Heart right ventricle (tissue), 16 donors: ENCODE measurements around the gene NACC2. TPM values are rescaled to one million over a fixed set of nuclear protein-coding genes. Genes with fewer than 3 reads are reported as not detected.
A peak's percentile ranks its signal among the peaks of the same experiment; 100 is the strongest.

Source experiments
- ATAC-seq, 8 donors: fragments of 200-7000 bp; cut with Tn5 transposase; one replicate each; pipeline ENCODE4 v1.9.1; 2020; ENCODE audit warnings: mild to moderate bottlenecking in 8 of 8, moderate library complexity in 8 of 8, moderate number of reproducible peaks in 1 of 8
- DNase-seq, 2 donors: peaks; one replicate each; pipeline ENCODE4 v3.0.0-alpha.2; 2020
- H3K27ac ChIP-seq, 10 donors: fragments of 200-600 bp; sonication (generic) in 2 of 10; one replicate each; pipeline versions ENCODE4 v1.5.0 to v1.8.0; 2020 to 2022; ENCODE audit warnings: mild to moderate bottlenecking in 3 of 10
- H3K27me3 ChIP-seq, 7 donors: fragments of 200-600 bp; one replicate each; pipeline ENCODE4 v1.8.0; 2021 to 2022; ENCODE audit warnings: mild to moderate bottlenecking in 2 of 7
- H3K36me3 ChIP-seq, 9 donors: fragments of 200-600 bp; sonication (generic) in 1 of 9; one replicate each; pipeline versions ENCODE4 v1.5.0 to v1.8.0; 2020 to 2022; ENCODE audit warnings: mild to moderate bottlenecking in 2 of 9
- H3K4me1 ChIP-seq, 9 donors: fragments of 200-600 bp; sonication (generic) in 1 of 9; one replicate each; pipeline versions ENCODE4 v1.5.0 to v1.8.0; 2020 to 2022; ENCODE audit warnings: mild to moderate bottlenecking in 4 of 9
- H3K4me3 ChIP-seq, 10 donors: fragments of 200-600 bp; sonication (generic) in 2 of 10; one replicate each; pipeline versions ENCODE4 v1.5.0 to v1.8.0; 2020 to 2022; ENCODE audit warnings: mild to moderate bottlenecking in 7 of 10, moderate library complexity in 2 of 10
- H3K9me3 ChIP-seq, 11 donors: fragments of 200-600 bp in 10 of 11; sonication (generic) in 2 of 11; one replicate each; pipeline versions ENCODE4 v1.5.0 to v1.8.0; 2013 to 2022; ENCODE audit warnings: mild to moderate bottlenecking in 2 of 11, control low read depth in 1 of 11, moderate library complexity in 1 of 11
- CTCF ChIP-seq, 9 donors: fragments of 200-600 bp; sonication (generic) in 2 of 9; IDR thresholded peaks; one replicate each; pipeline versions ENCODE4 v1.5.0 to v1.8.0; 2021 to 2022; ENCODE audit warnings: antibody characterized with exemption in 9 of 9, mild to moderate bottlenecking in 5 of 9, moderate library complexity in 1 of 9
- WGBS, 2 donors: extraction: QIAGEN DNeasy Blood & Tissue Kit; methylation state at CpG; one replicate each; pipeline ENCODE4 v1.1.7; 2013; ENCODE audit warnings: inconsistent platforms in 1 of 2; 5-methylcytosine and 5-hydroxymethylcytosine counted together
- intact Hi-C, 10 donors: fragments of 100-400 bp; cut with DNase I; formaldehyde crosslinking; loops; one replicate each; pipeline versions ENCODE4 v1.11.1 to v1.14.2; 2022
- polyA plus RNA-seq, 2 donors: library from polyadenylated mRNA; stranded (reverse); fragments of 200-250 nt; gene quantifications; one replicate each; pipeline ENCODE4 v1.2.3, GENCODE V29; 2013
- total RNA-seq, 10 donors: library from RNA; stranded (reverse); fragmentation: NEBNext Ultra II Directional in 3 of 10; extraction: Animal tissue kit (Norgen Biotek cat#: 25700) in 3 of 10; gene quantifications; one replicate each; pipeline versions ENCODE4 v1.2.1 to v1.2.4, GENCODE V29; 2021 to 2023
- donor health status: Arrhythmogenic right ventricular cardiomyopathy.
- donor health status: ischemic (EF 13 %, LVEDD 7.1; RV severe dilation, severe dysfunction).
- donor health status: healthy with polysubstance abuse.
- donor health status: DM: no; HTN: yes; CAD: no.
- donor health status: DM: no; HTN: no; CAD: no.
- donor health status: ischemic (EF 25% LVEDD 6.9; RV normal size, moderate dysfunction).
- donor health status: ischemic (EF 25% LVEDD 5.7; RV mildly dilated, moderate dysfunction).
- donor health status: healthy.
- donor health status: DM: yes; HTN: yes; CAD: no.
- donor health status: Ischemic cardiomyopathy.
- donor health status: ischemic (EF 35%, LVEDD 5.7; RV mildly dilated, moderate dysfunction).
- donor health status: nonischemic (EF 11% LVEDD 7.7; RV severe dilation, severe dysfunction).
- donor health status: DM: yes; HTN: yes; CAD: no.
- donor health status: PGD.
- donor health status: ischemic (EF 29% LVEDD 5.4; RV normal size, mild dysfunction).
- donor health status: nonischemic (EF 23%, LVEDD 6.1; RV moderate dilation, normal function).

Gene NACC2
- total and polyA plus RNA-seq, 12 donors, result 15.6 to 55.1 (median 39.7) TPM

DNA sequence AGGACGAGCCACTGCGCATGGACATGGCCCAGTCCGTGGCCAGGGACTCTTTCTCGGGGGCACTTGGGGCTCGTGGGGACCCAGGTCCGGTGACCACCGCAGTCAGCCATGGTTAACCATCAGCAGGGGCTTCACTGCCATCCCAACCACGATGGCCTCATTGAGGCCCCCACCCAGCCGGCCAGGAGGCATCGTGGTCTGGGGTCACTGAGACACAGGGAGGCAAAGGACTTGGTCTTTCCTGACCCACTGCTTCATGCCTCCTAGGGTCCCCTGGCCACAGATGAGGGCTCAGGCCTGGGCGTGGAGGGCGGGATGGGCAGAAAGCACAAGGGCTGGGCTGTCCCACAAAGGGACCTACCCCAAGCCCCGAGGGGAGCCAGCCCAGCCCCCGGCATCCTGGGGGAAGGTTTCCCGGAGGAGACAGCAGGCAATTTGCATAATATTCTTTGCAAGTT, 6.6 kb downstream of the NACC2 start:
- TF ChIP-seq CTCF (IDR thresholded peaks at IDR 0.05), result no peak
- WGBS, 2 donors, result 70 to 79% methylated on average over 15 of the region's 15 CpGs
- H3K4me3 ChIP-seq, result no peak overlapping the region
- DNase-seq, result peak in 1 of 2 donors; percentile 15
- no peaks in the 10 kb centered on the region for H3K9me3 ChIP-seq
- H3K27me3 ChIP-seq, result no peaks in the 10 kb centered on the region
- ATAC-seq, result no peak
- intact Hi-C loops, result loop anchor here in 5 of 10 donors (5.0 kb wide), 2 partner anchors 34 to 36 kb away; no protein-coding TSS in a partner anchor
- peaks cover 0 to 18% (median 0%) of the 10 kb centered on the region in 9 donors for H3K36me3 ChIP-seq
- H3K27ac ChIP-seq, result peak overlapping the region in 9 of 10 donors; percentile 12 to 99 (median 75)
- peaks cover 41 to 98% (median 89%) of the 10 kb centered on the region in 9 donors for H3K4me1 ChIP-seq

GRCh38 chr9:136087741-136088480, 7.2 kb downstream of the NACC2 start:
- H3K4me3 ChIP-seq, result no peak overlapping the region
- DNase-seq, result peak in 1 of 2 donors; percentile 28
- peaks cover 0 to 23% (median 0%) of the 10 kb centered on the region in 9 donors for H3K36me3 ChIP-seq
- intact Hi-C loops, result loop anchor here in 5 of 10 donors (5.0 kb wide), 2 partner anchors 34 to 36 kb away; no protein-coding TSS in a partner anchor
- H3K27ac ChIP-seq, result peak overlapping the region in 9 of 10 donors; percentile 34 to 99 (median 75)
- peak in 1 of 8 donors; percentile 25 for ATAC-seq
- H3K27me3 ChIP-seq, result no peaks in the 10 kb centered on the region
- TF ChIP-seq CTCF (IDR thresholded peaks at IDR 0.05), result no peak
- WGBS, 2 donors, result 44 to 53% methylated on average over 24 of the region's 24 CpGs
- peaks cover 41 to 98% (median 87%) of the 10 kb centered on the region in 9 donors for H3K4me1 ChIP-seq
- H3K9me3 ChIP-seq, result no peaks in the 10 kb centered on the region

- no peak for TF ChIP-seq CTCF (IDR thresholded peaks at IDR 0.05)
- peaks cover 45 to 98% (median 85%) of the 10 kb centered on the region in 9 donors for H3K4me1 ChIP-seq
- peak in 1 of 2 donors; percentile 9 for DNase-seq
- no peak for ATAC-seq
- 76 to 80% methylated on average over 21 of the region's 21 CpGs for WGBS, 2 donors
- intact Hi-C loops, result loop anchor here in 5 of 10 donors (5.0 kb wide), 2 partner anchors 35 kb away; no protein-coding TSS in a partner anchor
- H3K9me3 ChIP-seq, result no peaks in the 10 kb centered on the region
- H3K27ac ChIP-seq, result peak overlapping the region in 9 of 10 donors; percentile 58 to 99 (median 80)
- H3K36me3 ChIP-seq, result peaks cover 0 to 17% (median 0%) of the 10 kb centered on the region in 9 donors
- H3K4me3 ChIP-seq, result no peak overlapping the region
- no peaks in the 10 kb centered on the region for H3K27me3 ChIP-seq
Measured at GRCh38 chr9:136086951-136087740, 7.9 kb downstream of the NACC2 start.
